HepG2 (cell line): ENCODE data around the gene KSR1. TPM values are rescaled to one million over a fixed set of nuclear protein-coding genes. Genes with fewer than 3 reads are reported as not detected.
A peak's percentile ranks its signal among the peaks of the same experiment; 100 is the strongest.

Experiments used
- ATAC-seq: fragments of 200-7000 bp; cut with Tn5 transposase; 3 replicates; pipeline ENCODE4 v1.9.1; 2020; ENCODE audit warnings: mild to moderate bottlenecking, moderate library complexity
- BruUV-seq: library from RNA; stranded (reverse); fragments of 400-500 nt; replicated peaks from 2 replicates; lab custom pipeline; 2021; lab: Mats Ljungman, UMichigan
- CTCF ChIA-PET: fragments of 300-600 bp; formaldehyde crosslinking; extraction: SDS; loops from one replicate; lab custom pipeline; 2021; ENCODE audit warnings: low total read pairs, inconsistent platforms, low intra/inter-chr PET ratio; lab: Yijun Ruan, JAX
- POLR2A ChIA-PET: fragments of 350-600 bp; sonication (Branson Sonifier 250); formaldehyde crosslinking; loops from one replicate; lab custom pipeline; 2020; ENCODE audit warnings: antibody characterized with exemption, inconsistent platforms; lab: Yijun Ruan, JAX
- DNase-seq: peaks from one replicate; pipeline ENCODE4 v3.0.0-alpha.2; 2015; ENCODE audit warnings: low spot score
- FAIRE-seq: peaks from 3 replicates; lab custom pipeline; 2011; peaks lifted over from hg19 to GRCh38; lab: Jason Lieb, UNC
- H2AFZ ChIP-seq: one replicate; pipeline ENCODE4 v1.6.1; 2011; ENCODE audit warnings: low read length, inconsistent platforms
- H3K27ac ChIP-seq: fragments of 300-600 bp; 3 replicates; pipeline ENCODE4 v1.8.0; 2011; ENCODE audit warnings: mixed run types, mild to moderate bottlenecking, mixed read lengths, low read length, inconsistent platforms; ENCODE audit not compliant: insufficient read depth; ENCODE audit errors: extremely low read length
- H3K27me3 ChIP-seq, 2 experiments: fragments of 200-600 bp in 1 of 2; 2 replicates in 1 of 2; 3 replicates in 1 of 2; pipeline versions ENCODE4 v1.6.0 to v1.8.0; 2011; ENCODE audit warnings: low read length in 2 of 2, mild to moderate bottlenecking in 2 of 2, moderate library complexity in 2 of 2, inconsistent platforms in 1 of 2; ENCODE audit not compliant: insufficient read depth in 2 of 2, control insufficient read depth in 1 of 2
- H3K36me3 ChIP-seq, 2 experiments: fragments of 200-600 bp in 1 of 2; replicated peaks in 1 of 2; 2 replicates in 1 of 2; 3 replicates in 1 of 2; pipeline versions ENCODE4 v1.5.1 to v1.8.0; 2011; ENCODE audit warnings: low read length in 2 of 2, inconsistent platforms in 1 of 2; ENCODE audit not compliant: insufficient read depth in 2 of 2, control insufficient read depth in 1 of 2
- H3K4me1 ChIP-seq: 2 replicates; pipeline ENCODE4 v1.5.1; 2012; ENCODE audit warnings: low read length, inconsistent platforms; ENCODE audit not compliant: insufficient read depth
- H3K4me2 ChIP-seq: 2 replicates; pipeline ENCODE4 v1.6.0; 2011; ENCODE audit warnings: low read depth, low read length, inconsistent platforms
- H3K4me3 ChIP-seq, 3 experiments: fragments of 200-600 bp in 1 of 3; sonication (generic), shearing (Covaris generic) in 1 of 3; replicated peaks in 1 of 3; 2 replicates each; pipeline ENCODE4 v1.5.1; 2011 to 2016; ENCODE audit warnings: low read length in 3 of 3, inconsistent platforms in 2 of 3, low read depth in 2 of 3, mild to moderate bottlenecking in 2 of 3, control low read depth in 1 of 3, mixed read lengths in 1 of 3; ENCODE audit not compliant: insufficient read depth in 1 of 3
- H3K79me2 ChIP-seq: one replicate; pipeline ENCODE4 v1.6.1; 2011; ENCODE audit warnings: low read length, inconsistent platforms; ENCODE audit not compliant: insufficient read depth
- H3K9ac ChIP-seq: 2 replicates; pipeline ENCODE4 v1.6.0; 2011; ENCODE audit warnings: mild to moderate bottlenecking, low read depth, low read length, inconsistent platforms; ENCODE audit not compliant: insufficient read depth
- H3K9me3 ChIP-seq: 2 replicates; pipeline ENCODE4 v1.5.1; 2012; ENCODE audit warnings: mild to moderate bottlenecking, low read length
- H4K20me1 ChIP-seq: 2 replicates; pipeline ENCODE4 v1.6.0; 2011; ENCODE audit warnings: inconsistent platforms, mild to moderate bottlenecking, low read length, moderate library complexity; ENCODE audit not compliant: insufficient read depth
- KLF6 ChIP-seq: IDR thresholded peaks from 2 replicates; pipeline ENCODE4 v1.8.0; 2016; ENCODE audit warnings: missing biosample characterization, missing genetic modification reagents
- NRL ChIP-seq: sonication (generic); formaldehyde crosslinking; IDR thresholded peaks from 2 replicates; pipeline ENCODE4 v1.5.0; 2020; ENCODE audit warnings: missing genetic modification reagents, mild to moderate bottlenecking, moderate library complexity, borderline replicate concordance
- SMYD3 ChIP-seq: sonication (generic); formaldehyde crosslinking; IDR thresholded peaks from 2 replicates; pipeline ENCODE4 v1.8.1; 2023; ENCODE audit warnings: mild to moderate bottlenecking, missing genetic modification reagents
- ZEB1 ChIP-seq: IDR thresholded peaks from 2 replicates; pipeline ENCODE4 v1.6.1; 2012; ENCODE audit warnings: mild to moderate bottlenecking, low read depth, inconsistent platforms; ENCODE audit not compliant: insufficient replicate concordance
- WGBS: methylation state at CpG from one replicate; pipeline ENCODE4 v1.1.6; 2017; ENCODE audit warnings: low lambda C conversion rate; 5-methylcytosine and 5-hydroxymethylcytosine counted together
- in situ Hi-C: cut with HindIII; loops from 2 replicates; pipeline ENCODE4 v1.10.0; 2017; ENCODE audit warnings: low pct_unique_long_range_greater_than_20kb; ENCODE audit not compliant: extremely low pct_ligation_motif_present
- intact Hi-C: fragments of 100-400 bp; cut with micrococcal nuclease; formaldehyde crosslinking; loops from one replicate; pipeline ENCODE4 v1.10.0; 2022; ENCODE audit not compliant: unreplicated experiment
- polyA plus RNA-seq, 8 experiments: library from polyadenylated mRNA; depleted of rRNA in 3 of 8; stranded (reverse) in 7 of 8; unstranded in 1 of 8; fragments of >200 nt; fragmentation: Illumina TruSeq in 4 of 8; extraction: Trizol in 4 of 8; gene quantifications; 2 replicates each; pipeline versions ENCODE4 v1.2.1 to v1.2.3, GENCODE V29; 2011 to 2016; ENCODE audit warnings: low read depth in 4 of 8, missing spikeins in 1 of 8, mixed read lengths in 1 of 8; ENCODE audit not compliant: insufficient read depth in 1 of 8
- total RNA-seq, 5 experiments: library from RNA; depleted of rRNA; stranded (reverse); fragments of >200 nt; fragmentation: Illumina TruSeq; extraction: Trizol; gene quantifications; 2 replicates each; pipeline ENCODE4 v1.2.3, GENCODE V29; 2016; ENCODE audit warnings: low read depth in 1 of 5
- TF ChIP-seq, protein P1 (sequence below): sonication (generic); formaldehyde crosslinking; IDR thresholded peaks from 2 replicates; pipeline ENCODE4 v1.4.0; 2020; ENCODE audit warnings: missing genetic modification reagents
- TF ChIP-seq, protein P2 (sequence below): sonication (generic); formaldehyde crosslinking; IDR thresholded peaks from 2 replicates; pipeline ENCODE4 v1.8.0; 2022; ENCODE audit warnings: missing genetic modification reagents, low read depth, mild to moderate bottlenecking, borderline replicate concordance
- TF ChIP-seq, protein P3 (sequence below): sonication (generic); formaldehyde crosslinking; IDR thresholded peaks from 2 replicates; pipeline ENCODE4 v1.4.0; 2020; ENCODE audit warnings: missing genetic modification reagents
- TF ChIP-seq, protein P4 (sequence below): sonication (generic); formaldehyde crosslinking; conservative IDR thresholded peaks from 2 replicates; pipeline ENCODE4 v1.8.1; 2023; ENCODE audit warnings: missing genetic modification reagents

Gene KSR1
- total and polyA plus RNA-seq, 2 of the 13 experiments (the other 11 are each of a cell fraction or from before 2014, with no cell fraction given), result 10.1 to 16.6 TPM

DNA sequence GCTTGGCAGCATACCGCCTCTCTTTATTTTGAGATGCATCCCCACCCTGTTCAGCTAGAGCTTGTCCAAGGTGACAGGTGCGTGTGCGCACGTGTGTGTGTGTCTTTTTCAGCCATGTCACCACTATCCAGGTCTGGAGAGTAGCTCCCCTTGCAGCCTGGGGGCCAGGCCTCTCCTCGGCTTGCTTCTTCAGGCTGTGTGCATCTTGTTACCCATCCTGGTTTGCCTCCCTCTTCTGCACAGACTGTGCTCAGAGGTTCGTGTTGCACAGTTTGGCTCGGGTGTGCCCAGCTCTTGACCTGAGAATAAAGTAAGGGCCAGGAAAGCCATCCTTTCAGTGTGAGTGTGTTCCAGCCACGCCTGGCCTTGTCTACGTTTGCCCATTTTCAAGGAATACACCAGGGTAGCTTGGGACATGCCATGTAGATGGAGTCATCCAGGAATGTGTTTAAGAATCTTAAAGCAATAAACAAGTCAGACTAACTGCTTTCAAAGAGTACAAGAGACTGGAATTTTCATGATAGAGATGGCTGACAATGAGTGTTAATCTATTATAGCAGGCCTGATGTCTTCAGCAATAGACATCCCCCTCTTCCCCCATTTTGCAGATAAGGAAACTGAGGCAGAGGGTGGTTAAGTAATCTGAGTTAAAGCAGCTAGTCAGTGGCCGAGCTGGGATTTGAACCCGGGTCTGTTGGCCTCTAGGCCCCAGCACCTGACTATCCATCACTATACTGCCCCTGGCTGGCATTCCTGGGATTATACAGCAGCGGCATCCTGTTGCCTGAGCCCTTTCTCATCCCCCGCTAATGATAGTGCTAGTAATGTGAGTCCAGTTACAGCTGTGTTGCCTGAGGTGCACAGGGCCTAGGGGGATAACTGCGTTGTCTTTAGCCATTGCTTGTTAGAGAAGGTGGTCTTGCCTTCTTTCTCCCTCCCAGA, 77.9 kb downstream of the KSR1 start:
- no peak overlapping the region for H3K4me3 ChIP-seq
- no peaks in the 10 kb centered on the region for H3K27me3 ChIP-seq
- no peaks in the 10 kb centered on the region for H4K20me1 ChIP-seq
- H3K79me2 ChIP-seq, result peaks cover 30% of the 10 kb centered on the region
- no peak for DNase-seq
- ATAC-seq, result no peak
- intact Hi-C loops, result no loop called here
- no peak overlapping the region for H3K27ac ChIP-seq
- POLR2A ChIA-PET, result interaction anchor here (0.7 to 1.2 kb wide), 2 partner anchors 15 to 34 kb away, joined by 3 read pairs; no protein-coding TSS in a partner anchor
- CTCF ChIA-PET, result no interaction called here
- H2AFZ ChIP-seq, result no peak overlapping the region
- peaks cover 86% of the 10 kb centered on the region for H3K4me1 ChIP-seq
- H3K4me2 ChIP-seq, result no peak overlapping the region
- no TSS peak for BruUV-seq
- no peaks in the 10 kb centered on the region for H3K9me3 ChIP-seq
- TF ChIP-seq, protein P1, sequence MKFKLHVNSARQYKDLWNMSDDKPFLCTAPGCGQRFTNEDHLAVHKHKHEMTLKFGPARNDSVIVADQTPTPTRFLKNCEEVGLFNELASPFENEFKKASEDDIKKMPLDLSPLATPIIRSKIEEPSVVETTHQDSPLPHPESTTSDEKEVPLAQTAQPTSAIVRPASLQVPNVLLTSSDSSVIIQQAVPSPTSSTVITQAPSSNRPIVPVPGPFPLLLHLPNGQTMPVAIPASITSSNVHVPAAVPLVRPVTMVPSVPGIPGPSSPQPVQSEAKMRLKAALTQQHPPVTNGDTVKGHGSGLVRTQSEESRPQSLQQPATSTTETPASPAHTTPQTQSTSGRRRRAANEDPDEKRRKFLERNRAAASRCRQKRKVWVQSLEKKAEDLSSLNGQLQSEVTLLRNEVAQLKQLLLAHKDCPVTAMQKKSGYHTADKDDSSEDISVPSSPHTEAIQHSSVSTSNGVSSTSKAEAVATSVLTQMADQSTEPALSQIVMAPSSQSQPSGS (CRISPR knock-in tag), result no peak
- TF ChIP-seq, protein P2, sequence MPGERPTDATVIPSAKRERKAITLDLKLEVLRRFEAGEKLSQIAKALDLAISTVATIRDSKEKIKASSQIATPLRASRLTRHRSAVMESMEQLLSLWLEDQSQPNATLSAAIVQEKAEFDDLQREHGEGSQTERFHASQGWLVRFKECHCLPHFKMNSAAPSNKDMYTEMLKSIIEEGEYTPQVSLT (CRISPR knock-in tag), result no peak
- no peak for TF ChIP-seq NRL (CRISPR knock-in tag)
- TF ChIP-seq, protein P3, sequence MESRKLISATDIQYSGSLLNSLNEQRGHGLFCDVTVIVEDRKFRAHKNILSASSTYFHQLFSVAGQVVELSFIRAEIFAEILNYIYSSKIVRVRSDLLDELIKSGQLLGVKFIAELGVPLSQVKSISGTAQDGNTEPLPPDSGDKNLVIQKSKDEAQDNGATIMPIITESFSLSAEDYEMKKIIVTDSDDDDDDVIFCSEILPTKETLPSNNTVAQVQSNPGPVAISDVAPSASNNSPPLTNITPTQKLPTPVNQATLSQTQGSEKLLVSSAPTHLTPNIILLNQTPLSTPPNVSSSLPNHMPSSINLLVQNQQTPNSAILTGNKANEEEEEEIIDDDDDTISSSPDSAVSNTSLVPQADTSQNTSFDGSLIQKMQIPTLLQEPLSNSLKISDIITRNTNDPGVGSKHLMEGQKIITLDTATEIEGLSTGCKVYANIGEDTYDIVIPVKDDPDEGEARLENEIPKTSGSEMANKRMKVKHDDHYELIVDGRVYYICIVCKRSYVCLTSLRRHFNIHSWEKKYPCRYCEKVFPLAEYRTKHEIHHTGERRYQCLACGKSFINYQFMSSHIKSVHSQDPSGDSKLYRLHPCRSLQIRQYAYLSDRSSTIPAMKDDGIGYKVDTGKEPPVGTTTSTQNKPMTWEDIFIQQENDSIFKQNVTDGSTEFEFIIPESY (CRISPR knock-in tag), result peak; percentile 93
- TF ChIP-seq, protein P4, sequence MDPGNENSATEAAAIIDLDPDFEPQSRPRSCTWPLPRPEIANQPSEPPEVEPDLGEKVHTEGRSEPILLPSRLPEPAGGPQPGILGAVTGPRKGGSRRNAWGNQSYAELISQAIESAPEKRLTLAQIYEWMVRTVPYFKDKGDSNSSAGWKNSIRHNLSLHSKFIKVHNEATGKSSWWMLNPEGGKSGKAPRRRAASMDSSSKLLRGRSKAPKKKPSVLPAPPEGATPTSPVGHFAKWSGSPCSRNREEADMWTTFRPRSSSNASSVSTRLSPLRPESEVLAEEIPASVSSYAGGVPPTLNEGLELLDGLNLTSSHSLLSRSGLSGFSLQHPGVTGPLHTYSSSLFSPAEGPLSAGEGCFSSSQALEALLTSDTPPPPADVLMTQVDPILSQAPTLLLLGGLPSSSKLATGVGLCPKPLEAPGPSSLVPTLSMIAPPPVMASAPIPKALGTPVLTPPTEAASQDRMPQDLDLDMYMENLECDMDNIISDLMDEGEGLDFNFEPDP (CRISPR knock-in tag), result no peak
- TF ChIP-seq KLF6, result no peak
- no peak for TF ChIP-seq ZEB1
- no peak for TF ChIP-seq SMYD3
- 97% methylated on average over 10 of the region's 14 CpGs for WGBS
- in situ Hi-C loops, result loop anchor here (10.0 kb wide), 1 partner anchor 61 kb away; no protein-coding TSS in a partner anchor
- H3K9ac ChIP-seq, result no peak overlapping the region
- no peak for FAIRE-seq
- no peaks in the 10 kb centered on the region for H3K36me3 ChIP-seq
